Measurements from ENCODE around the gene GABRG3. TPM values are rescaled to one million over a fixed set of nuclear protein-coding genes. Genes with fewer than 3 reads are reported as not detected.

Gene GABRG3
- total RNA-seq, 2 experiments from 2014 or later = not detected

DNA sequence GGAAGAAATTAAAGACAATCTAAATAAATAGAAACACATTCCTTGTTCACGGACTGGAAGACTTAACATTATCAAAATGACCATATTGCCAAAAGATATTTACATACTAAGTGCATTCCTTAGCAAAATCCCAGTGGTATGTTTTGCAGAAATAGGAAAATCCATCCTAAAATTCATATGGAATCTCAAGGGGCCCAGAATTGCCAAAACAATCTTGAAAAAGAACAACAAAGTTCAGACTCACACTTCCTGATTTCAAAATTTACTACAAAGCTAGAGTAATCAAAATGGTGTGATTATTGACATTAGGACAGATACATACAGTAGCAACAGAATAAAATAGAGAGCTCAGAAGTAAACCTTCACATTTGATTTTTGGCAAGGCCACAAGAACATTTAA, 612.7 kb downstream of the GABRG3 start:
- Mint-ChIP-seq H3K27ac (no peak overlapping the region), H3K4me1 (ENCODE audit: low read depth) (no peaks in the 10 kb centered on the region), H3K9me3 (no peaks in the 10 kb centered on the region), H3K27me3 (no peaks in the 10 kb centered on the region), H3K4me3 (no peak overlapping the region), H3K36me3 (ENCODE audit: low read depth) (no peaks in the 10 kb centered on the region)
- TF ChIP-seq CTCF (IDR thresholded peaks at IDR 0.05) = no peak
- ChIA-PET POLR2A (no interaction called here), CTCF (no interaction called here)
- intact Hi-C loops (cut with micrococcal nuclease) = no loop called here
- DNase-seq (no peak), ATAC-seq (no peak)

GRCh38 chr15:27585041-27585640, 614.2 kb downstream of the GABRG3 start:
- DNase-seq = no peak
- peaks cover 3% of the 10 kb centered on the region for H3K9me3 Mint-ChIP-seq
- no peak for TF ChIP-seq CTCF (IDR thresholded peaks at IDR 0.05)
- ChIA-PET POLR2A (no interaction called here), CTCF (no interaction called here)
- H3K27me3 Mint-ChIP-seq = peaks cover 2% of the 10 kb centered on the region
- no peak overlapping the region for H3K27ac Mint-ChIP-seq
- no peaks in the 10 kb centered on the region for H3K4me1 Mint-ChIP-seq (ENCODE audit: low read depth)
- H3K36me3 Mint-ChIP-seq (ENCODE audit: low read depth) = no peaks in the 10 kb centered on the region
- no peak for ATAC-seq
- H3K4me3 Mint-ChIP-seq = no peak overlapping the region
- intact Hi-C loops (cut with micrococcal nuclease) = no loop called here

DNA sequence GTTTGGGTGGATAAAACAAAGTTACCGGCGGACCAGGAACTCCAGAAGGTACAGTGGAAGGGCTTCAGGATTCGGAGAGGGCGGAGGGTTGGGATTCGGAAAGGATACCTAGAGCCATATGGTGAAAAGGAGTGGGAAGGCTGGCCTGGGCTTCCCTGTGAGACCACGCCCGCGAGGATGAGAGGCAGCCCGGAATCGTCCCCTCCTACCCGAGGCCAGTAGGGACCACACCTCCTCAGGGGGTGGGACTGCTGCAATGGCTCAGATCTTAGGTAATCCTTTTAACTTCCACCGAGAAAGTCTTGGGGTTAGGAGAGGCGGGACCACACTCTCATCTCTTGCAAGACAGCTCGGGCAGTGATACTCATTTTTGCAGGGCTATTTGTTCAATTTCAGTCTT, 616.8 kb downstream of the GABRG3 start:
- Mint-ChIP-seq H3K9me3 (peaks cover 5% of the 10 kb centered on the region), H3K27ac (no peak overlapping the region), H3K4me1 (ENCODE audit: low read depth) (no peaks in the 10 kb centered on the region), H3K36me3 (ENCODE audit: low read depth) (no peaks in the 10 kb centered on the region), H3K27me3 (peaks cover 2% of the 10 kb centered on the region), H3K4me3 (no peak overlapping the region)
- no peak for DNase-seq
- intact Hi-C loops (cut with micrococcal nuclease) = no loop called here
- ChIA-PET POLR2A (no interaction called here), CTCF (no interaction called here)
- TF ChIP-seq CTCF (IDR thresholded peaks at IDR 0.05) = no peak
- ATAC-seq = no peak

GRCh38 chr15:27589260-27589659, 618.3 kb downstream of the GABRG3 start:
- ATAC-seq (no peak), DNase-seq (no peak)
- H3K27me3 Mint-ChIP-seq = peaks cover 2% of the 10 kb centered on the region
- ChIA-PET POLR2A (no interaction called here), CTCF (no interaction called here)
- no peak overlapping the region for H3K27ac Mint-ChIP-seq
- no peaks in the 10 kb centered on the region for H3K4me1 Mint-ChIP-seq (ENCODE audit: low read depth)
- H3K4me3 Mint-ChIP-seq = no peak overlapping the region
- peaks cover 5% of the 10 kb centered on the region for H3K9me3 Mint-ChIP-seq
- no peaks in the 10 kb centered on the region for H3K36me3 Mint-ChIP-seq (ENCODE audit: low read depth)
- intact Hi-C loops (cut with micrococcal nuclease) = no loop called here
- no peak for TF ChIP-seq CTCF (IDR thresholded peaks at IDR 0.05)

DNA sequence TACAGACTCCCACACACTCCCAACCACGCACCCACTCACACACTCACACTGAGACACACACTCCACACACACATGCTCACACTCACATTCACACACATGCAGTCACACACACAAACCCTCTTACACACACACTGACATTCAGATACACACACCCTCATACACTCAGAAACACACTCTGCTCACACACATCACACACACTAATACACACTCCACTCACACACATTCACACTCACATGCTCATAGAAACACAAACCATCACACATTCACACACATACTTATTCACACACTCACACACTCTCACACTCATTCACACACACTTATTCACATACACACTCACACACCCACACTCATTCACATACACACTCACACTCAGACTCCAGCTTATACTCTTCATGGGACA, 618.8 kb downstream of the GABRG3 start:
- POLR2A ChIA-PET = no interaction called here
- H3K36me3 Mint-ChIP-seq (ENCODE audit: low read depth) = no peaks in the 10 kb centered on the region
- no peak for ATAC-seq

More for the DNA sequence above, 618.8 kb downstream of the GABRG3 start:
- no peak for DNase-seq
- Mint-ChIP-seq H3K27ac (no peak overlapping the region), H3K4me1 (ENCODE audit: low read depth) (no peaks in the 10 kb centered on the region), H3K27me3 (peaks cover 2% of the 10 kb centered on the region), H3K4me3 (no peak overlapping the region), H3K9me3 (peaks cover 5% of the 10 kb centered on the region)
- intact Hi-C loops (cut with micrococcal nuclease) = no loop called here
- CTCF ChIA-PET = no interaction called here
- TF ChIP-seq CTCF (IDR thresholded peaks at IDR 0.05) = no peak

Other genes with a start within 250 kb of the GABRG3 start
- gene GABRB3, start 198.1 kb upstream of the GABRG3 start, total RNA-seq = under 1 TPM in 1 of 2 experiments, not detected in 1; 0.16 TPM
- gene GABRA5, start 104.1 kb upstream of the GABRG3 start, total RNA-seq = not detected

Measured in activated CD8-positive, alpha-beta T cell treated with anti-CD3 and anti-CD28 coated beads for 36 hours (primary cell).